ENCODE measurements around the gene SLITRK2.

GRCh38 chrX:145825896-145826295 lies 8.3 kb downstream of the SLITRK2 start:
- TF ChIP-seq CTCF (IDR thresholded peaks at IDR 0.05) (no peak), POLR2A (IDR thresholded peaks at IDR 0.05) (no peak), EP300 (IDR thresholded peaks at IDR 0.05) (no peak)
